HG03571 (cell line): Measurements from ENCODE around the gene GPR39.
"Not testable (repeated sequence)": the region's sequence is repeated elsewhere in the genome, so short reads cannot be mapped to it uniquely, and the experiment has no call there.

Source experiments
- ATAC-seq: cut with Tn5 transposase; IDR thresholded peaks from one replicate; pipeline ENCODE4 v1.9.1; 2021; ENCODE audit not compliant: unreplicated experiment

Gene GPR39

DNA sequence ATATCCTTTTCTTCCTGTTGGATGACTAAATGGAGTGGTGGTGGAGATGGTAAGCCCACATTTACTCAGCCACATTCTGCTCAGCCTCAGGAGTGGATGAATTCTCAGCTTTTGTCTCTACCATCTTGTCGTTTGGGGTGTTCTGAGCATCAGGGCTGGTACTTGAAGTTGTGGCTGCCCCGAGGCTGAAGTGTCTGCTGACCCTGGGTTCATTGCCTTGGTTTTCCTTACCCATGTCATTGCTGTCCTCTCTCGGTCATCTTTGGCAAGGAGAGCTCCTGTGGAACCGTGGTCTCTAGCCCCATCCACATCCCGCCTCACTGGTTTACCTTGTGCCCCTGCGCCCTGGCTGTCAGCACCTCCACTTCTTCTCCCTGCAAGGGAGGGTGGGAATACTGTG, 71.9 kb downstream of the GPR39 start:
- no peak for ATAC-seq

DNA sequence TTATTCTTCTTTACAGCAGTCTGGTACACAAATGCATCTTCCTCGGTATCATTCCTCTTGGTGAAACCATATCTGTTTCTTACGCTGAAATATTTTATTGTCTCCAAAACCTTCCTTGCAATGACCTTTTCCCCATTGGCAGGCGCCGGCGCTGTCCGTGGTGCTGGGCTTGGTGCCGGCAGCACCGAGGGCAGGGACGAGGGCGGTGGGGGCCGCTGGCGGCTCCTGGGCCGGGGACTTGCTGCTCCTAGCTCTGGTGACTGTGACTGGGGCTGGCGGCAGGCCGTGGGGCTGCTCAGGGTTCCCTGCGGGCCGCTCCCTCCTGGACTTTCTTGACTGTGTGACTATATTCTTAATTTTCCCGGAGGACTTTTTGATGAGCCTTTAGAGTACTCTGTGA, 72.5 kb downstream of the GPR39 start:
- no peak for ATAC-seq

DNA sequence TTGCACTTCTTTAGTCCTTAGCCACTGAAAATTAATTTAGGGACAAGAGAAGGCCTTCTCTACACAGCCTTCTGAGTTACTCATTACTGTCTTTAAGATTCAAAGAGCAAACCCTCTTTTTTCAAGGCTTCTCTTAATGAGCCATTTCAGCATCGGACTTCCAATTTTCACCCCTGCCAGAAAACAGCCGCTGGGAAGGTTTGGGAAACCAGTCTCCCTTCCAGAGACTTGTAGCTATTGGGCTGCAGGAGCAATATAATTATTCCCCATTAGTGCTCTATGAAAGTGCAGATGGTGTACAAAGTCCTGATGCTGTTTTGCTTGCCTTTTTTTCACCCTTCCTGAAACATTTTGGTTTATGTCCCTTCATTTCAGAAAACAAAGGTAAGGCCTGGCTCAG, 79.3 kb downstream of the GPR39 start:
- ATAC-seq: no peak

DNA sequence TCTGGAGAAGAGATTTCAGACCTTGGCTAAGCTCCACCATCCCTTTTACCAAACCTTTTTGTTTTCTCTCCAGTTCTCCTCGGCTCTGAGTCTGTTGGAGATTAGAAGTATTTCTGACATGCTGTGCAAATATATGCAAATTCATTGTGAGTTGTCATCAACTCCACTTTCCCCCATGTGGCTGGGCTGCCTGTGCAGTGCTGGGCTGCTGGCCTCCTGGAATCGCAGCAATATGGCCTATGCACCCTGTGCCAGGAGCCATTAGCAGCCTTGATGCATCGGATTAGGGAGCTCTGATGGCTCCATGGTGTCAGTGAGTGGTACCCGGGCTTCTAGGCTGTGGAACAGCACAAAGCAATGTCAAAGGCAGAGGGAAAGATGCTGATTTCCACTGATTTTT, 80.0 kb downstream of the GPR39 start:
- no peak for ATAC-seq

DNA sequence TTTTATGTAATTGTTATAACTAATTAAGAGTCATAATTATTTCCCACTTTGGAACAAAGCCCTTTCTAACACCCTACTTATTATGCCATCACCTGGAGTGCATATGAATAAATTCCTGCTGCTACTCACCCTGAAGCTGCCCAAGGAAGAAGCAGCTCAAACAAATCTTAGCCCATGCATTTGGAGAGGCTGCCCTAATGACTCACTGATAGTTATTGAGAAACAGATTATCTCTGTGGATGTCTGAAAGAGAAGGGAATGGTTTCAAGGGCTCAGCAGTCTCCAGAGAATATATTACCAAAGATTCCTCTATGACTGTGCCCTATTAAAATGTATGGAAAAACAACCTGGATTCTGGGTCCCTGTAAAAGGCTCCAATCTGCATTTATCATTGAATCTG, 81.0 kb downstream of the GPR39 start:
- ATAC-seq: no peak

- no peak for ATAC-seq
Measured at GRCh38 chr2:132503701-132504100, 87.1 kb downstream of the GPR39 start.

DNA sequence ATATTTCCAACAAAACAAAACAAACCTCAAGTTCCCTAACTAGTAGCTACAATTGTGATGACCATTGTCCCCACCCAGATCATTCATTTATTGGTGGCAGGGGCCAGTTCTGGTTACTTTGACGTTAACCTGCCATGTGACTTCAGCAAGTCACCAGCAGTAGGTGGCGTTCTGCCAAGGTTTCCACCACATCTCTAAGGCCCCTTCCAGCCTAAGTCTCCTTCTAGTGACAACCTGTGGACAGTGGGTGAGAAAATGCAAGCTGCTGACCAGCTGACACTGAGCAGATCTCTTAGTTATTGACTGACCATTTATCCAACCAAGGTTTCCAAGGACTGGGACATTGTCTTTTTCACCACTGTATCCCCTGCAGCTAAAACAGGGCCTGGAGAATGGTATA, 98.4 kb downstream of the GPR39 start:
- no peak for ATAC-seq

GRCh38 chr2:132517386-132517785, 100.8 kb downstream of the GPR39 start:
- no peak for ATAC-seq

DNA sequence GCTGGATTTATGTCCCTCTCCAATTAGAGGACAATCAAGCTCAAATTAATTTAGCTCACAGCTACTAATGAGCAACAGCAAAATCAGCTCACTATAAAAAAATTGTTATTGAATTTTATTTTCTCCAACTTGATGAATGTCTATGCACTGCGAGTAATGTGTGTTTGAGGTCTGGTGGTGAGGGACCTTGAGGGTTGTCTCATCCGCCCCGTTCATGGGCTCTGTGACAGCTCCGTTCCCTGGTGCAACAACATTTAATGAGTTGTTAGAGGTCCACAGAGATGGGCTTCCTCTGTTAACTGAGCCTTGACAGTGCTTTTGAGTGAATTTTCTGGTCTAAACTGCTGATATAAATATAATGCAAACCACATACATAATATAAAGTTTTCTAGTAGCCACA, 101.7 kb downstream of the GPR39 start:
- no peak for ATAC-seq

- no peak for ATAC-seq
Measured at GRCh38 chr2:132519566-132519965, 103.0 kb downstream of the GPR39 start.

GRCh38 chr2:132521341-132521740, 104.7 kb downstream of the GPR39 start:
- no peak for ATAC-seq

DNA sequence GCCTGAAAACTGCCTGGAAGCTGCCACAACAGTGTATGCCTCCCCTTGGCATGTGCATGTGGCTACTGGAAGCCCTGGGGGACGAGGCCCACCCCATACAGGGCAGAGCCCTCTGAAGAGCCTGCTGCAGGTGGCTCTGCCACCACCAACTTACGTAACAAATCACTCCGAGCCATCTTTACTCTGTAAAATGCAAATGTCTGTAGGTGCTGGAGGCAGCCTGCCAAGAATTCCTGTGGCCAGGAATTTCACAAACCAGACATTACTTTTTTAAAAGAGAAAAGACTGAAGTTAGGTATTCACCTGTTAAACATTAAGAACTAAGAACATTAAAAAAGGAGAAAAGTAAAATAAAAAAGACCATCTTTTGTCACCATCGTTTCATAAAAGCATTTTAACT, 106.3 kb downstream of the GPR39 start:
- no peak for ATAC-seq

- ATAC-seq: not testable (repeated sequence)
Measured at GRCh38 chr2:132537061-132537460, 120.5 kb downstream of the GPR39 start.

GRCh38 chr2:132538331-132538855, 121.8 kb downstream of the GPR39 start:
- ATAC-seq: no peak

DNA sequence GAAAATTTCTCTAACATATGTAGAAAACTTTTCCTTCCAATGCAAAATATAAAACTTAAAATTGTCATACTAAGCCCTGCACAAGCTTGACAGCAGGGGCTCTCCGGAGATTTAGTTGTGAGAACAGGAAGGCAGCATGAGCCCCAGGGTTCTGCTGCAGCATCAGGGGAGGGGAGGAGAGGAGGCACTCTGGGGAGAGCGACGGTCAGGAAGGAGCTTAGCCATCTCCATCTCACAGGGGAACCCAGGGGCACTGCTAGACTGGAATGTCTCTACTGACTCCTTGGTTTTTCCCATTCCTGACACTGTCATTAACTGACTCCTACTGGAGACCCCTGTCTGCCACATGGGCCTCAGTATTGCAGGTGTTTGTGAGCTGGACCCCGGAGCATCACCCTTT, 123.6 kb downstream of the GPR39 start:
- no peak for ATAC-seq

DNA sequence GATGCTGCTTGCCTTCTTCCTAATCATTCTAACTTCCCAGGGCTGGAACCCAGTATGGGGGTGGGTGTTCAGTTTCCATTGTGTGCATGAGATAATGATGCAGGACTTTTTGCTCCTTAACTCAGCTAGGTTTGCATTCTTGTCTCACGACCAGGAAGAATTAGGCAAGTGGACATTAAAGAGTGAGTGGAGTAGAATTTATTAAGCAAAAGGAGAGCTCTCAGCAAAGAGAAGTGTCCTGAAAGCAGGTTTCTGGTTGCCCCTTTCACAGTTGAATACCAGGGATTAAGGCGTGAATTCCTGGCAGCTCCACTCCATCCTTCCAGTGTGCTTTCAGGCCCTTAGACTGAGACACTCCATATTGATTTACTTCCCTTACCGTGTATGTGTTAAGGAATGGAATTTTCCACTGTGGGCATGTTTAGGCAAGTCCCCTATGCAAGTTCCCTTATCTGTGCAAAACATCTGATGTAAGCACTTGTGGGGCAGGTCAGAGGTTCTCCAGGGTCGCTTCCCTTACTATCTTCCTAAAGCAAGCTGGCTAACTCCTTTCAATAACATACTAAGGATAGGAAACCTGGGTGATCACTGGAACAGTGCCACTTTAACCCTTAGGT, 126.5 kb downstream of the GPR39 start:
- no peak for ATAC-seq

- ATAC-seq: no peak
Measured at GRCh38 chr2:132544006-132544630, 127.5 kb downstream of the GPR39 start.

DNA sequence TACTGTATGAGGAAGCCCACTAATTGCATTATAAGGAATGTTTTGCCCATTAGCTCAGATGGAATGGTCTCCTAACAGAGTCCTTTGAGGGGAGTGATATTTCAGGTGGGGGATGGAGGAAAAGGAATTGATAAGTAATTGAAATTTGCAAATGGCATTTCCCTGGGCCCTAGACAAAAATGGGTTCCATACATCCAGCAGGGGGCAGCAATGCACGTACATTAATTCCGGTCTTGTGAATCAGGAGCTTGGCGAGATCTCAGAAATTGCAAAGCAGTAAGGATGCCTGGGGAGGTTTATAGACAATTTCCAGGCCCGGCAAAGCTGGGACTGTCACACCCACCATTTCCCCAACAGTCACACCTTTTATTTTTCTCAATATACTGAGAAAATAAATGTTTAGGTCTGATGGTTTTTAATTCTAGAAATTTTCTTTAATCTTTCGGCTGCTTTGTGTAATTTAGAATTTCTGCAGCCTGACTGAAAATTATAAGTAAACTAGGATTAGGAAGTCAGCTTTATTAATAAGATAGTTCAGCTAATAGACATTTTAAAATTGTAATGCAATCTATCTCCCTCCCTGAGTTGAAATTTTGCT, 130.6 kb downstream of the GPR39 start:
- no peak for ATAC-seq

DNA sequence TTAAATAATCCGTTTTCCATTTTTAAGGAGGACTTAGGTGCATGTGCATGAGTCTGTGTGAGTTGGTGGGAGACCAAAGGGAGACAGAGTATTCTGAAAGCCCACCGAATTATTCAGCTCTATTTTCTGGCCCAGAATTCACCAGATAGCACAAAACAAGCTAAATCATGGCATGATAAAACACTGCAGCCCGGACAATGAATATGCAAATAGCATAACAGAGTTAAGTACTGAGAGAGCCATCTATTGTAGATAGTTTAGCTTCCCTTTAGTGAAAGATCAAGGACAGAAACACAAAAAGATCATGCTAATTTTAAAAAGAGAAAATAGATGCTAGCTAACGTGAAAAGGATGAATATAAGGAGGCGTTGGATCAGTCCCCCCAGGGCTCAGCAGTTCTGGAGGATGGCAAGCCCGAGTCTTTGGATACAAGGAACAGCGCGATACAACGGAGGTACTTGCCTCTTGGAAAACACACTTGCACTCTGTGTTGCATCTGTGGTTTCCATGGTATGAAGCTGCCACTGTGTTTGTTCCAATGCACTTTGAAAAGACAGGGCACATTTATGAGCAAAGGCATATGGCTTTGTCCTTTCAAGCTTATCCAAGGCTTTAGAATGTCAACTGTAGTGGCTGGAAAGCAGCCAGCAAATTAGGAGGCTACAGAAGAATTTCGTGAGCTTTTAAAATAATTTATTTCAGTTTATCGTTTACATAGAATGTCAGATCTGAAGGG, 133.5 kb downstream of the GPR39 start:
- ATAC-seq: no peak

DNA sequence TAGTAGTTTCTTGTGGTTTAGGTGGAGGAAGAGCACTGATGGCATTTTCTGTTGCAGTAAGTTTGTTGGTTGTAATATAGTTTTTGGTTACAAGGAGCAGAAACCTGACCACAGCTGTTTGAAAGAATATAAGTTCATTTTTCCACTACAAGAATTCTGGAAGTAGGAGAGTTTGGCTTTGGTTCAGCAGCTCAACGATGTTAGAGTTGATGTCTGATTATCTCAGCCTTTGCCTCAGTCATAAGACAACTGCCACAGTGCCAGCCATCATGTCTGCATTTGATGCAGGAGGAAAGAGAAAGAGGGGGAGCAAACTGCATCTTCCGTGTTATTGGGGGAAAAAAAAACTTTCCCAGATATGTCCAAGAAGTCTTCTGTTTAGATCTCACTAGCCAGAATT, 134.3 kb downstream of the GPR39 start:
- no peak for ATAC-seq

DNA sequence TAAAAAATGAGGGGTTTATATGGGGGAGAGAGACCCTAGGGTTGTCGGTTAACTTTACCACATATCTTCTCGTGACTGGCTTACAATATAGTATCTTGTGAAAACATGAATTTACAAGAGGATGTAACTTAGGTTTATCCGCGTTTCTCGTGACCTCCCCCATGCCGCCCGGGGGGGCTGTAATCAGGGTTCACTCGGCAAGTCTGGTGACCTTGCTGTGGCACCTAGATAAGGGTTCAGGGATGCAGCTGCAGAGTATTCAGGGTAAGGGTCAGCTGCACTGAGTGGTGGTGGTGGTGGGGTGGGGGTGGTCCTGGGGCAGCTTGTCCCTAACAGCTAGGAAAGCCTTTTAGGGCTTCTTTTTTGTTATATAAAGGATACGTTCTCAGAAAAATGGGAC, 141.1 kb downstream of the GPR39 start:
- no peak for ATAC-seq

- no peak for ATAC-seq
Measured at GRCh38 chr2:132559326-132559725, 142.7 kb downstream of the GPR39 start.
